ENCODE measurements around the gene ECM2.
A peak's percentile ranks its signal among the peaks of the same experiment; 100 is the strongest.

ECM2 gene

DNA sequence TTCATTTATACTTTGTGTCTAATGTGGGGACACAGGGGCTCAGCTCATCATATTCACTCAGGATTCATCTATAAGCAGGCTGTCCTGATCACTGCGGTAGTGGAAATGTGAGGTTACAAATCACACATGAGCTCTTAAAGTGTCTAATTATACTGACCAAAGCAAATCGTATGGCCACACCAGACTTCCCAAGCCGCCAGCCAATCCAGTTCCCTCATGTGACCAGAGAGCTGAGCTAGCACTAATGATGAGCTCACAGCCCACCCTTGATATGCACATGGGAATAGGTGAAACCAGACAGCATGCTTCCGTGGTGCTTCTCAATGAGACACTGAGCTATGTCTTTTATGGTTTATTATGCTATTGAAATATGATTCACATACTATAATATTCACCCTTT lies 17.6 kb downstream of the ECM2 start:
- TF ChIP-seq, protein P1, sequence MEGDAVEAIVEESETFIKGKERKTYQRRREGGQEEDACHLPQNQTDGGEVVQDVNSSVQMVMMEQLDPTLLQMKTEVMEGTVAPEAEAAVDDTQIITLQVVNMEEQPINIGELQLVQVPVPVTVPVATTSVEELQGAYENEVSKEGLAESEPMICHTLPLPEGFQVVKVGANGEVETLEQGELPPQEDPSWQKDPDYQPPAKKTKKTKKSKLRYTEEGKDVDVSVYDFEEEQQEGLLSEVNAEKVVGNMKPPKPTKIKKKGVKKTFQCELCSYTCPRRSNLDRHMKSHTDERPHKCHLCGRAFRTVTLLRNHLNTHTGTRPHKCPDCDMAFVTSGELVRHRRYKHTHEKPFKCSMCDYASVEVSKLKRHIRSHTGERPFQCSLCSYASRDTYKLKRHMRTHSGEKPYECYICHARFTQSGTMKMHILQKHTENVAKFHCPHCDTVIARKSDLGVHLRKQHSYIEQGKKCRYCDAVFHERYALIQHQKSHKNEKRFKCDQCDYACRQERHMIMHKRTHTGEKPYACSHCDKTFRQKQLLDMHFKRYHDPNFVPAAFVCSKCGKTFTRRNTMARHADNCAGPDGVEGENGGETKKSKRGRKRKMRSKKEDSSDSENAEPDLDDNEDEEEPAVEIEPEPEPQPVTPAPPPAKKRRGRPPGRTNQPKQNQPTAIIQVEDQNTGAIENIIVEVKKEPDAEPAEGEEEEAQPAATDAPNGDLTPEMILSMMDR (IDR thresholded peaks at IDR 0.05; ENCODE audit: low read depth, low read length), result no peak
- no peak overlapping the region for H3K4me3 ChIP-seq (ENCODE audit: low read depth, low read length)
- no peak for DNase-seq (ENCODE audit: low read depth, low spot score)
- in situ Hi-C loops (cut with HindIII; ENCODE audit: low sequenced_read_pairs), result no loop called here

DNA sequence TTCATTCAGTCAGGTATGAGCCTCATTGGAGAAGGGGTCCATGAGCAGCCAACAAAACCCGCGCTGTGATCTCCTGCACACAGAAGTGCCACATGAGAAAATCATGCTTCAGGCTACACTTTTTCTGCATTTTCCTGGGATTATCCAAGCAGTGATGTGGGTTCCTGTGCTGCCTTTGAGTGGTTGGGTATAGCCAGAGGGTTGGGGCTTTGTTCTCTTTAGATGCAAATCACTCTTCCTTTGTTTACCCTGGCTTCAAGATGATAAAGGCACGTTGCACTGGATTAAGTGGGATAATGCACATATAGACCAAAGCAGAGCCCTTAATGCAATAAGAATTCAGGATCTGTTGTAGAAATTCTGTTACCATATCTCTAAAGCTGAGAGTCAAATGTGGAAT lies 18.7 kb downstream of the ECM2 start:
- TF ChIP-seq, protein P1 (IDR thresholded peaks at IDR 0.05; ENCODE audit: low read depth, low read length), result no peak
- DNase-seq (ENCODE audit: low read depth, low spot score), result no peak
- in situ Hi-C loops (cut with HindIII; ENCODE audit: low sequenced_read_pairs), result no loop called here
- H3K4me3 ChIP-seq (ENCODE audit: low read depth, low read length), result no peak overlapping the region

DNA sequence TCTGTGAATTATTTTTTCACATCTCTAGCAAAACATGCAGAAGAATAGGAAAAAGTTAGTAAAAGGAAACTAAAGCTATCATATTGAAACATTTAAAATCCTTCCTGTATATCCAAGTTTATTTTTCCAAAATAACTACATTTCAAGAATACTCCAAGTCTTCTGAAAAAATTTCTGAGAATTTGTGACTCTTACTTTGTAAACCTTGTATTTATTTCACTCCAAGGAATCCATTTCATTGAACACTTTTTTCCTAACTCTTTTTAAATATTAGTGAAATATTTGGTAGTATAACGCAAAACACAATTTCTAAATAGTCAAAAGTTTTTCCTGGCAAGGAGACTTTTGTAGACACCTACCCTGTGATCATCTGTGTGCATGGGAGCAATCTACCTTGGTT lies 19.3 kb downstream of the ECM2 start:
- no peak overlapping the region for H3K4me3 ChIP-seq (ENCODE audit: low read depth, low read length)
- DNase-seq (ENCODE audit: low read depth, low spot score), result no peak
- in situ Hi-C loops (cut with HindIII; ENCODE audit: low sequenced_read_pairs), result no loop called here
- TF ChIP-seq, protein P1 (IDR thresholded peaks at IDR 0.05; ENCODE audit: low read depth, low read length), result no peak

DNA sequence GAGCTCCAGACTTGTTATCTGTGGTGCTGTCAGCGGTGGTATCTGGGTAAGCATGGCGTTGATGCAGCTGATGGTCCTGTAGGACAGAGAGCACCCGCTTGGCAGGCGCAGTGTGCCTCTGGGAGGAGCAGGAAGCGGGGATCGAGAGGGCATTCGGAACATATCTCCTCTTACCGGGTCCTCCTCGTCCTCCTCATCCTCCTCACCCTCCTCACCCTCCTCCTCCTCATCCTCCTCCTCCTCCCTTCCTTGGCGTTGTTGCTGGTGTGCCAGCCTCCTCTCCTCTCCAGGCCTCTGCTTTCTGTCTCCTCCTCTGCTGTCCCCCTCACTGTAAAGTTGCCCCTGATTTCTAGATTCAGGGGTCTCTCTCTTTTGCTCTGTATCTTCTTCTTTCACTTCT lies 21.2 kb downstream of the ECM2 start:
- H3K4me3 ChIP-seq (ENCODE audit: low read depth, low read length), result no peak overlapping the region
- no peak for DNase-seq (ENCODE audit: low read depth, low spot score)
- in situ Hi-C loops (cut with HindIII; ENCODE audit: low sequenced_read_pairs), result no loop called here
- TF ChIP-seq, protein P1 (IDR thresholded peaks at IDR 0.05; ENCODE audit: low read depth, low read length), result no peak

DNA sequence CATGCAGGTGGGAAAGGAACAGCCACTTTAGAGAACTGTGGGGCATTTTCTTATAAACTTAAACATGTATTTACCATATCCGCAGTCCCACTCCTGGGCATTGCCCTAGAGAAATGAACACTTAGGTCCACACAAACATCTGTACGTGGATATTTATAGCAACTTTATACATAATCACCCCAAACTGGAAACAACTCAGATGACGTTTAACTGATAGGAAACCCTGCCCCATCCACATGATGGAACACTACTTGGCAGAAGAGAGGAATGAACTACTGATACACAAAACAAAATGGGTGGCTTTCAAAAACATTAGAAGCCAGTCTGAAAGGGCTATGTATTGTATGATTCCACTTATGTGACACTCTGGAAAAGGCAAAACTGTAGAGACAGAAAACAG lies 22.4 kb downstream of the ECM2 start:
- in situ Hi-C loops (cut with HindIII; ENCODE audit: low sequenced_read_pairs), result no loop called here
- no peak overlapping the region for H3K4me3 ChIP-seq (ENCODE audit: low read depth, low read length)
- TF ChIP-seq, protein P1 (IDR thresholded peaks at IDR 0.05; ENCODE audit: low read depth, low read length), result no peak
- no peak for DNase-seq (ENCODE audit: low read depth, low spot score)

DNA sequence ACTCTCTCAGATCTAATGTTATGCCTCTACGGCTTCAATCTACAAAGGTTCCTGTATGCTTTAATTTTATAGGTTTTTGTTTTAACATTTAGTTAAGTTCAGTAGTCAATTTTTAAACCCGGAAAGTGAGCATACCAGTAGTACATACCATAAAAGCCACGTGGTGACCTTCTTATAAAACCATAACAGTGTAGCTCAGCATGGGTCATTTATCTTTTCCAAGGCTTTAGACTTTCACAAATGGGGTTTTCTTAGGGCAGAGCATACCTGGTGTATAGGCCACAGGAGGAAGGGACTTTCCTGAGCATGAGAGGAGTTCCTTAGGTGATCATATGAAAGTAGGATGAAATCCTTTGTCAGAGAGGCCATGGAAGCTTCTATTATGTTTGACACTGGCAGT lies 23.2 kb downstream of the ECM2 start:
- in situ Hi-C loops (cut with HindIII; ENCODE audit: low sequenced_read_pairs), result no loop called here
- H3K4me3 ChIP-seq (ENCODE audit: low read depth, low read length), result no peak overlapping the region
- TF ChIP-seq, protein P1 (IDR thresholded peaks at IDR 0.05; ENCODE audit: low read depth, low read length), result no peak
- DNase-seq (ENCODE audit: low read depth, low spot score), result peak; percentile 46

DNA sequence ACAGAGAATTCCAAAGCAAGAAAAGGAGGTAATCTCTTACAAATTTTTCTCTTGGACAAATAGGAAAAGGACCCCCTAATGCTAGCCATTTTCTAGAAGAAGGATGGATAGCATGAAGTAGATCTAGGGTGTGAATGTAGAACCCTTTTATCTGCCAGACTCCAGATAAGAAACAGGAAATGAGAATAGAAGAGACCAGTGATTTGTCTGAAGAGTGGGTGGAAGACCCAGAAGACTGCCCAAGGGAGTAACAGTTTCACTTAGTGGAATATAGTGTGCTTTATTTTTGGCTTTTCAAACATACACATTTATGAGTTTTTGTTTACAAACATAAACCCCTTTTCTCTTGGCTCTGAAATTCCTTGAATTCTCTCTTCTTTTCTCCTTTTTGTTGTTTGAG lies 25.0 kb downstream of the ECM2 start:
- TF ChIP-seq, protein P1 (IDR thresholded peaks at IDR 0.05; ENCODE audit: low read depth, low read length), result no peak
- in situ Hi-C loops (cut with HindIII; ENCODE audit: low sequenced_read_pairs), result no loop called here
- no peak for DNase-seq (ENCODE audit: low read depth, low spot score)

More for the DNA sequence above, 25.0 kb downstream of the ECM2 start:
- no peak overlapping the region for H3K4me3 ChIP-seq (ENCODE audit: low read depth, low read length)

Measured in astrocyte of the spinal cord (primary cell).